HG03575 (cell line): ENCODE measurements around the gene CDRT4.

Source experiments
- ATAC-seq: cut with Tn5 transposase; IDR thresholded peaks from one replicate; pipeline ENCODE4 v1.9.1; 2021; ENCODE audit not compliant: unreplicated experiment, insufficient number of reproducible peaks, low FRiP score; ENCODE audit errors: extremely low read depth

The CDRT4 gene

DNA sequence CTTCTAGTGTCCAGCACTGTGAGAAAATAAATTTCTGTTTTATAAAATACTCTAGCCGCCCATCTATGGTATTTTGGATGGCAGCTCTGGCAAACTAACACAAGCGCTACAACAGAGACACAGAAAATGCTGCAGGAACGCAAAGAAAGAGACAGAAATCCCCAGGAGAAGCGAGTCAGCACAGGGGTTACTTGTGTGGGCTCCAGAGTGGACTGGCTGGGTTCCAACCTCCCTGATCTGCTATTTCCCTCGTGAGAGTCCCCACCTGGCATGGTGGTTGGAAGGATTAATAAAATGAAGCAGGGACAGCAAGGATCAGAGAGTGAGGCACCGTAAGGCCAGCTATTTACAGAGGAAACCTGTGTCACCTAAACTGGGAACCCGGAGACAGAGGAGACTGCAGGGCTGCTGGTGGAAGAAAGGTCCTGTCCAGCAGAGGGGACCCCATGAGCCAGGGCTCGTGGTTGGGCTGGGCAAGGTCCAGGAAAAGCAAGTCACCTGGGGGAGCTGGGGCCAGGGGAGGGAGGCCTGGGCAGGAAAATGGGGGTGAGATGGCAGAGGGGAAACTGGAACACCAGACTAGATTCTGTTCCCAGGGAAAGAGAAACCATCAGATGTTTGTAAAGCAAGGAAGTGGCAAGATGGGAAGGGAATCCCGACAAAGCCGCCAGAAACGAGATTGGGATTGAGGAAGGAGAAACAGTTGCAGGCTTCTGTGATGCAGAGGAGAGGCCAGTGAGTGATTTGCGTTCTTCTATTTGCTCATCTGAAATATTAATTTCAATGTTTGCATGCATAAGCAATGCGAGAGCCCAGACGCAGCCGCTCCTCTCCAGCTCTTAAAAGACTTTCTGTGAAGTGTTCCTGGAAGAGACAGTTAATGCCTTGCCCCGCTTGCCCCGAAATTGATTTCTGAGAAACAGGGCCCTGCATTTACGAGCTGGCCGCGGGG, 63.0 kb downstream of the CDRT4 start:
- no peak for ATAC-seq

DNA sequence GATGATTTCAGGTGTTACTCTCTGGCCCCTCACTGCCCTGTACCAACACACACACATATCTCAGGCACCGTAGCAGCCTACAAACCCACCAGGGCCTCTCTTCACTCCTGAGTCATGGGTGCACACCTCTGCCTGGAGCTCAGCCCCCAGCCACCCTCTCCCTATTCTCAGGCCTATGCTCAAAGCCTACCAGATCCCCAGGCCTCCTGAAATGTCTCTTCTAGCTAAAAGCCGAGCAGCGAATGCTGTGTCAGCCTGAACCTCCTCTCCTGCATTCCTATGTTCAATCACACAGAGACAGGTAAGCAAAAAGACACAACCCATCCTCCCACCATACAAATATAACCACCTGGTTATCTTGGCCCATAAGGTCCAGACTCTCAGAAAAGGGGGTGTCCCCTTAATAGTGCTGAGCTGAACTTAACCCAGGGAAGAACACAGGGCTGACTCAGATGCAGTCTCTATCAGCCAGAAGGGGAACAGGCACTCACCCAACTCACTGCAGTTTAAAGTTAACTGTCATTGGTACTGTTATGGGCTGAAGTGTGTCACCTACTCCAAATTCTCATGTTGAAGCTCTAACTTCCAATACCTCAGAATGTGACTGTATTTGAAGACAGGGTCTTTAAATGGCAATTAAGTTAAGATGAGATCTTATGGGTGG, 64.0 kb downstream of the CDRT4 start:
- no peak for ATAC-seq

DNA sequence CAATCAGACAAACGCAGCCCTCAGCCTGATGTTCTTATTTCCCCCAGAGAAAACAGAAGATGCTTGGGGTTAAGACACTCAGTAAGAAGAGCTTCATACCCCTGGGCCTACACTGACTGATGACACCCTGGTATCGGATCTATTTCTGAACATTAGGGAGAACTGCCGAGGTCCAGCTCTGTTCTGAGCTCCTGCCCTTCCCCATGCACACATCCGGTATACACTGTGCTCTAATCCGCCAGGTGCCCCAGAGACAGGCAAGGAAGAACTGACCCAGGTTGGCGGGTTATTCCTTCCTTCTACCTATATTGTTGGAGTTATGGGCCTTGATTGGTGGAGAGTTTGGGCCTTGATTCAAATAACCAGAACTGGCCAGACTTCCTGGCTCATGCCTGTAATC, 68.0 kb downstream of the CDRT4 start:
- no peak for ATAC-seq

DNA sequence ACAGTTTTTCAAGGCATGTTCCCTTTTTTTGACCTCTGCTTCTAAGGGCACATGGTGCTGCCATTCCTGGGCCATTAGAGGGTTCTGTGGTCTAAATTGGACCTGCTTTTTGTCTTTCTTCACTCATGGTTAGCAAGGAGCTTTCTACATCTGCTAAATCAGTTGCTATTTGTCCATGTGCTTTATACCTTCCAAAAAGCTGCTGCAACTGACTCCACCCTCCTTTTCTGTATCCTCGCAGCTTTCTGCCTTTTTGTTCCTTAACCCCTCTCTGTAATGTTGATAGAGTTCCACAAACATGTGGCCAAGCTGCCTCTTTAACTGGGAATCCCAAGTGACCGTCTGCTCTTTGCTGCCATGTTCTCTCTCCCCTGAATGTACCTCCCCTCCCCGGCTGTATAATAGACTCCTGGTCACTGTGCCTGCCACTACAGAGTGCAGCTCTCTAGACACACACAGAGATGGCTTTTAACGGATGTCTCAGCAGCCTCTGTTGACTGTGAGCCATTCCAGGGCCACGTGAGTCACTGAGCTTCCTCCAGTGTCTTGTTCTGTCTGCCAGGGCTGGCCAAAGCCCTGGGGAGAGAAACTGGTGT, 68.6 kb downstream of the CDRT4 start:
- ATAC-seq: no peak

DNA sequence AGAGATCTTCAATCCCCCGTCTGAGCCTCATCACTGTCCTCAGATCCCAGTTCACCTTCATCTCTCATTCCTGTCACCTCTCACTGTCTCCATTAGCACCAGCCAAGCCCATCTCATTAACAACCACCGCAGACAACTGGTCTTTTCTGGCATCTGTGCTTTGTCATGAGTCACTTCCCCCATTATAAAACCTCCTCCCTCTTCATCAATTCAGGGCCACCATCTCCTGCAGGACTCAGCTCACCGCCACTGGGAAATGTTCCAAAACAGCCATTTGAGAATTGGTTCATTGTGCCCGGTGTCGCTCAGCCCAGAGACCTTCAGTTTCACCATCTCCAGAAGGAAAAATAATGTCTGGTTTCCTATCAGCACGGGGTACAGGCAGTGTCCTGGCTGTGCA, 69.1 kb downstream of the CDRT4 start:
- ATAC-seq: no peak

DNA sequence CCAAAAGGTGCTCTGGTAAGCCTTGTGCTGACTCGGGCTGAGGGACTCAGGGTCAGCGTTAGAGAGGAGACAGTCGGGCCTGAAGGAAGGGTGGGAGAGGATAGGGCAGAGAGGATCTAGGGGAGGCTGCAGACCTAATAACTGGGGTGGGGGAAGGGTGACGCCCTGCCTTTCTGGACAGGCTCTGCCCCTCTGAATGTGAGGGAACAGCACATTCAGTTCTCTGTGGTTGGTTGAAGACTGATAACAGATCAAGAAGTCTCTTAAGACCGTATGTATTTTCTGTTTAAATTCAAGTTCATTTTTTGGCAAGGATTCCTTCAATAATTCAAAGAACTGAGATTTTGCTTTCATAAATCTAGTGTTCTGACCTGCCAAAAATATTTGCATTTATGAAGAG, 69.8 kb downstream of the CDRT4 start:
- no peak for ATAC-seq

DNA sequence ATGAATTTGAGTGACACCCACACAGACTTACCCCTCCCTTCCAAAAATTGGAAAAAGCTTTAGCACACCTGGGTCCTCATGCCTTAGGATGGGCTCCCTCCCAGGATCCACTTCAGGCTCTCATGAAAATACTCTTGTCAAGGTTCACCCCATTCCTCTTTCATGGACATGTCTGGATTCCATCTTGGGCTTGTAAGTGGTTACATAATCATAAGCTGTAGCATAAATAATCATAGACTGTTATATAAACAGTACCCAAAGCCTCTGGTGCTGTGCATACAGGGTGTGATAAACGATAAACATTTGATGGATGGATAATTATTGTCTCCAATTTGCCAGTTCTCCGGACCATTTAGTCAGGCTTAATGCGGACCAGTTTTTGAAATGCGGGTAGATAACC, 72.3 kb downstream of the CDRT4 start:
- ATAC-seq: no peak

DNA sequence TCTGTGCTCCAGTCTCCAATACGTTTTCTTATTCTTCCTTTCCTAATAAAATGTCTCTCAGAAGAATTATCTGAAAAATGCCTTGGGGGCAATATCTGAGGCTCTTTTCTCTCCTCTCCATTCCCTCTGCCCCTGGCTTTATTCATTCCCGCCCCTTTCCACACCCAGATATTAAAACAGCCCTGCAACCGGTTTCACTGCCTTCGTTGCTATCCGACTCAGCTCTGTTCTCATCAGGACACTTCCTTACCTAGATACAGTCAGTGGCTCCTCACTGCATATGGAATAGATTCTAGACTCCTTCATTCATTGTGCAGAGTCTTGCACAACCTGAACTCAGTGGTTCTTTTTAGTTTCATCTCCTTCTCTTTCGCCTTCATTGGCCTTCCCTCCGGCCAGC, 74.0 kb downstream of the CDRT4 start:
- no peak for ATAC-seq

DNA sequence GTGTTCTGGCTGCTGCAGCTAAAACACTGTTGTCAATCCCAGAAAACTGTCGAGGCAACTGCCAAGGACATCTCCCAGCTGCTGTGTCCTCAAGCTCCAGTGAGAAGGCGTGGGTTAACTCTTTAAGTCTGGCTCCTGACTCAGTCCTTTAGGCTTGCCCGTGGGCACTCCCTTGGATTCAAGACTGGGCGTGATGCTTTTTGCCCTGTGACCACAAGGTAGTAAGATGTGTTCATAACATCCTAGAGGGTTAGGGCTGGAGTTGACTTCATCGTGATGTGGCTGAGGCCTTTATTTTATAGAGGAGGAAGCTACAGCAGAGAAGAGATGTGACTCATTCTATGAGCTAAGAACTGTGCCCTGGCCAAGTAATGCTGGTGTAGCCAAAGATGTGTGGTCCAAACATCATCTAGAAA, 75.1 kb downstream of the CDRT4 start:
- ATAC-seq: no peak

DNA sequence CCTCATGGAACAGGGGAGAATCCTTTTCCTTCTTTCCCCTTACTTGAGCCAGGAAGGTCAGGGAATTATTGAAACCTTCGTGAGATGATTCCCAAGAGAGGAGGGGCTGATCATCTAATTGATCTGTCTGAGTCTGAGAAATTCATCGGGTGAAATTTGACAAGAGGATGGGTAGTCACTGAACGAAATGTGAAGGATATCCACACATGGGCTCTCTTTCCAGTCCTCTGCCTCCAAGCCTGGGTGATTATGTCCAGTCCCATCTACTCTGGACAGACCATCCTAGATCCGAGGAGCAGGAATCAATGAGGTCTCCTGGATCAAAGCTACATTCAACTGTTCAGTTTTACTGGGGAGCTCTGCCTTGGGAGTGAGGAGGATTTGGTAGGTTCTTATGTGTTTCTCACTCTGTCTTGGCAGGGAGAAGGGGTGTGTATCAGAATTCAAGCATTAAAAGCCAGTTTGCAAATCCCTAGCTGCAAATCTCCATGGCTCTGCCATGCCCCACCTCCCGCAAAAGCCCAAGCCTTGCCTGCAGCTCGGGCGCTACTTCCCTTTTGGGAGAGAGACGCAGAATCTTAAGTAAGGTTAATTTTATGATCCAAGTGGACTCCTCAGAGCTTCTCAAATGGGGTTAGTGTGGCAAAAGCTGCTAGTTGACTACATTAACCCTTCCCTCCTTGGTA, 78.9 kb downstream of the CDRT4 start:
- ATAC-seq: no peak

DNA sequence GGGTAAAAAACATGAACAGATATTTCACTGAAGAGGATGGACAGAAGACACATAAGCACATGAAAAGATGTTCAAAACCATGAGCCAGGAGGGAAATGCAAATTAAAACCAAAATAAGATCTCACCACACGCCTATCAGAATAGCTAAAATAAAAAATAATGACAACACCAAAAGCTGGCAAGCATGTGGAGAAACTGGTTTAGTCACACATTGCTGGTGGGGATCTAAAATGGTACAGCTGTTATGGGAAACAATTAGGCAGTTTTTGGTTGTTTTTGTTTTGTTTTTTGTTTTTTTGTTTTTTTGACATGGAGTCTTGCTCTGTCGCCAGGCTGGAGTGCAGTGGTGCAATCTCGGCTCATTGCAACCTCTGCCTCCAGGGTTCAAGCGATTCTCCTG, 81.3 kb downstream of the CDRT4 start:
- no peak for ATAC-seq
